NCI-H2171 (cell line): ENCODE data around the gene ARIH1.
"Not testable (repeated sequence)": the region's sequence is repeated elsewhere in the genome, so short reads cannot be mapped to it uniquely, and the experiment has no call there.

Experiments used
- DNase-seq: peaks from one replicate; lab custom pipeline; 2025; lab: John Stamatoyannopoulos, UW

ARIH1 gene

DNA sequence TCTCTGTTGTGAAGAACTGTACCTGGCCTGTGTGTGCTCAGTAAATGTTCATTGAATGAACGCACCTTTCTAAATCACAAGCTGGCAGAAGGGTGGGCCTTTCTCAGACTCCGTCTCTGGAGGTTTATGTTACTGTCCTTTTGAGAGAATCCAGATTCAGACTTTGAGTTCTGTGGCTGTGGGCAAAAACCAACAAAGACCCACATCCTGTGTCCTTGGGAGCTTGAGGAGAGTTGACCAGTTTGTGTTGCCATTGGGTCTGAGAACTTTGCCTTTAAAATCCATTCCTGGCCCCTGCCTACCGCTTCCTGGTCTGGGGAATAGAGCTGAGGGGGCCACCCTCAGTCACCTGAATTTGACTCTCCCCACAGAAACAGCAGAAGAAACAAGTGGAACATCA is 134.0 kb downstream of the ARIH1 start:
- DNase-seq: not testable (repeated sequence)

- DNase-seq: no peak
These were observed 135.7 kb downstream of the ARIH1 start for GRCh38 chr15:72609862-72610261.

DNA sequence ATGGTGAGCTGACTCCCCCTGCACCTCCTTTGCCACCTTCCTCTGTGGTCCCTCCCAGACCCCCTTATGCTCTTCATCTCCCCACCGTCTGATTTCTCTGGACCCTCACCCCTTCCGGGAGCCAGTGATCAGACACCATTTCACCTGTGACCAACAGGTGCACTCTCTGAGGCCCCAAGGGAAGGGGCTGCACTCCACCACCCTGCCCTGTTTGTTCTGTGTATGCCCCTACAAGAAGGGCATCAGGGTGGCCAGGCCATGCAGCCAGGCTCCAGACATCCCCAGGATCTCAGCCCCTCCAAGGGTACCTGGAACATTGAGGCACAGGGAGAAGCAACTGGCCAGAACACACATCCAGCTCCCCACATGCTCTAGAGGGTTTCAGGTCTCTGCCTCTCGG is 138.2 kb downstream of the ARIH1 start:
- DNase-seq: not testable (repeated sequence)

- no peak for DNase-seq
These were observed 140.8 kb downstream of the ARIH1 start for GRCh38 chr15:72614810-72615532.

GRCh38 chr15:72615533-72616233 is 141.6 kb downstream of the ARIH1 start:
- DNase-seq: not testable (repeated sequence)

- DNase-seq: no peak
These were observed 142.5 kb downstream of the ARIH1 start for GRCh38 chr15:72616491-72617210.

DNA sequence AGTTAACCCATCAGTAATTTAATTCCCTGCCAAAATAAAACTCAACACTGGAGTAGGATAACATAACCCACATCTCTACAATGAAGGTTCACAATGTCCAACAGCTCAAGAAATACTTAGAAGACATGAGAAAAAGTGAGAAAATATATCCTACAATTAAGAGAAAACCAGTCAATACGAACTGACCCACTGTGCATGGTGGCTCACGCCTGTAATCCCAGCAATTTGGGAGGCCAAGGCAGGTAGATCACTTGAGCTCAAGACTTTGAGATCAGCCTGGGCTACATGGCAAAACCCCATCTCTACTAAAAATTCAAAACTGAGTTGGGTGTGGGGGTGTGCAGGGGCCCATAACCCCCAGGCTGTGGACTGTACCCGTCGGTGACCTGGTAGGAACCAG is 149.7 kb downstream of the ARIH1 start:
- not testable (repeated sequence) for DNase-seq

- not testable (repeated sequence) for DNase-seq
These were observed 152.0 kb downstream of the ARIH1 start for GRCh38 chr15:72626153-72626552.

GRCh38 chr15:72628249-72629067 is 154.3 kb downstream of the ARIH1 start:
- DNase-seq: not testable (repeated sequence)

DNA sequence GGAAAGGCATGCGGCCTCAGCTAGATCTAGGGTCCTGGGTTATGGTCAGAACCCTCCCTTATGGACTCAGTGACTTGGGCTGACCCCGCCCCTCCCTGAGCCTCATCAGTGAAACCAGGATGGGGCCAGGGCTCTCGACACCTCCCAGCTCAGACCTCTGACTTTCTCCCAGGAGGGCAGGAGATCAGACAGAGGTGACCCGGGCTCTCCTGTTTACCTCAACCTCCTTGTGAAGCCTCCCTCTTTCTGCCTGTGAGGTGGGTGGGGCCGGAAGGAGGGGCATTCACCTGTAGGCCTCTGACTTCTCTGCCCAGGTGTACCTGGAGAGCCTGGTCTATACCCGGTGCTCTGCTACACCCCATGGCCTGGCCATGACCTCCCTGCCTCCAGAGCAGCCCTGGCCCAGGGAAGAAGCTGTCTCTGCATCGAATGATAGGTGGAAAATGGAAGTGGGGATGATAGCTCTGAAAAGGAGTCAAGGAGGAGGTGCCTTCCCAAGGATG is 155.0 kb downstream of the ARIH1 start:
- DNase-seq: not testable (repeated sequence)

DNA sequence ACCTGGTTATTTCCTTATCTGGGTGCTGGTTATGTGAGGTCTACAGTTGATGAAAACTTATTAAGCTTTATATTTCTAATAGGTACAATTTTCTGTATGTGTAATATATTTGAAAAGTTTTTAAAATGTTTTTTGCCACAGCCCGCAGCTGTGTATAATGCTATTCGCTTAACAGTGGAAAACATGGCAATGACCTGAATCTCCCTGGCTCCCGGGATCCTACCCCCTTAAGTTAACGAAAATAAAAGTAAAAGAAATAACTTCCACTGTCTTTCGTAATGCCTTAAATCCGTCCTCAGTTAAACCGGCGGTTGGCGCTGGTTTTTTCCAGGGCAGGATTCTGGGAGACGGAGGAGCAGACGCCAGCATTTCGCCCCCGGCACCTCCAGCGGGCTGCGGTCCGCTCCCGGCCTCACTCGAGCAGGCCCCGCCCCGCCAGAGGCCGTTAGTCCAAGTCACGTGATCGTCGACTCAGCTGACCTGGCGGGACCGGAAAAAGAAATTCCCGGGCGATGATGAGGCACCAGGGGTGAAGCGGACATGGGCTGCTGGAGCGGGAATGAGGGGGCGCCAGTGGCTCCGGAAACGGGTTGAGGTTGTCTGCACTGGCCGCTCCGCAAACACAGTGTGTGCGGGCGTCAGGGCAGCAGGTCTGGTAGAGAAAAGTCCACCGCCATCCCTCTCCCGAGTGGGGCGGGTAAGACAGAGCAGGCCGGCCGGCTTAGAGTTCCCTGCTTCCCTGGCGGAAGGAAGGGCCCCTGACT is 162.6 kb downstream of the ARIH1 start:
- DNase-seq: not testable (repeated sequence)

DNA sequence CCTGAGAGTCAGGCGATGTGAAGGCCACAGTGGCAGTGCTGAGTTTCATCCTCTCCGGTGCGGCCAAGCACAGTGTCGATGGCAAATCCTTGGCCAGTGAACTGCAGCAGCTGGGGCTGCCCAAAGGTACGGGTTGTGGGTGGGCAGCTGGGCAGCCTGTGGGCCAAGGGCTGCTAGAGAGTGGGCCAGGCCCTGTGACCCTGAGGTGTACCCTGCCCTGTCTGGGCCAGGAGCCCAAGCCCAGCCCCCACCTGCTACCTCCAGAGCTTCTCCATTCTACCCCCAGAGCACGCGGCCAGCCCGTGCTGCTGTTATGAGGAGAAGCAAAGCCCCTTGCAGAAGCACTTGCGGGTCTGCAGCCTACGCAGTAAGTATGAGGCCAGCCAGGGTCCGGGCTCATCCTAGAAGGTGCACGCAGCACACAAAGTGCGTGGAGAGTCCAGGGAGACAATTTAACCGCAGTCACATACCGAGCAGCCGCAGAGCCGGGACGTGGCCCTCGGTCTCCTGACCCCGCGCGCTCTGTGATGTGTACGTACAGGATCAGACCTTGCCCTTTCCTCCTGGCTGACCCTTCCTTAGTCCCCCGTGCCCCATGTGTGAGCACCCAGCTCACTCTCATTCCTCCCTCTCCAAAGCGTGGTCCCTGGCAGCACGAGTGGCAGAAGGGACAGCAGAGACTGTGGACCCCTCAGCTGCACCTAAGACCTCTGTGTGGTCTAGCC is 165.8 kb downstream of the ARIH1 start:
- DNase-seq: not testable (repeated sequence)

DNA sequence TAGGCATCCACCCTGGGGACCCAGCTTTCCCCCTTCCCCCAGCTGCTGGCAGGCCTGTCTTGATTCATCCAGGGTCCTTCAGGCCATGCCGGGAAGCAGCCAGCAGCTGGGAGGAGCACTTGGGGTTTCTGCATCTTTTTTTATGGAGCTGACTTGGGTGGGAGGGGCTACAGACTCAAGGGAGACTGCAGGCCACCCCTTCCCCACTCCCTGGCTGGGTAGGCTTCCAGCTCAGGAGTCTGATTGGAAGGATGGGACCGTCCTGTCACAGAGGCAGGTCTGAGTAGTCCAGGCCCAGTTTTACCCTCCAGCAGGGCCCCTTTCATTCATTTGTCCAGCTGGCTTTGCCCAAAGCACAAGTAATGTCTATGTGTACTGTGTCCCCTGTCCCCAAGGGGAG is 168.1 kb downstream of the ARIH1 start:
- DNase-seq: not testable (repeated sequence)

- DNase-seq: not testable (repeated sequence)
These were observed 174.6 kb downstream of the ARIH1 start for GRCh38 chr15:72648631-72649253.
